ENCODE measurements around the gene POLA2. TPM values are rescaled to one million over a fixed set of nuclear protein-coding genes. Genes with fewer than 3 reads are reported as not detected.
"Not testable (repeated sequence)": the region's sequence is repeated elsewhere in the genome, so short reads cannot be mapped to it uniquely, and the experiment has no call there.

Gene POLA2
- total RNA-seq, 1 donor from 2014 or later: 8.6 TPM

DNA sequence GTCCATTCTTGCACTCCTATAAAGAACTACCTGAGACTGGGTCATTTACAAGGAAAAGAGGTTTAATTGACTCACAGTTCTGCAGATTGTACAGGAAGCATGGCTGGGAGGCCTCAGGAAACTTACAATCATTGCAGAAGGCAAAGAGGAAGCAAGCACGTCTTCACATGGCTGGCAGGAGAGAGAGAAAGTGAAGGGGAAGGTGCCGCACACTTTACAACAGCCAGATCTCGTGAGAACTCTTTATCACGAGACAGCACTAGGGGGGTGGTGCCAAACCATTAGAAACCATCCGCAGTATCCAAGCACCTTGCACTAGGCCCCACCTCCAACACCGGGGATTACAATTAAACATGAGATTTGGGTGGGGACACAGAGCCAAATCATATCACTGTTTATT, 19.4 kb upstream of the POLA2 start:
- TF ChIP-seq, protein P1, sequence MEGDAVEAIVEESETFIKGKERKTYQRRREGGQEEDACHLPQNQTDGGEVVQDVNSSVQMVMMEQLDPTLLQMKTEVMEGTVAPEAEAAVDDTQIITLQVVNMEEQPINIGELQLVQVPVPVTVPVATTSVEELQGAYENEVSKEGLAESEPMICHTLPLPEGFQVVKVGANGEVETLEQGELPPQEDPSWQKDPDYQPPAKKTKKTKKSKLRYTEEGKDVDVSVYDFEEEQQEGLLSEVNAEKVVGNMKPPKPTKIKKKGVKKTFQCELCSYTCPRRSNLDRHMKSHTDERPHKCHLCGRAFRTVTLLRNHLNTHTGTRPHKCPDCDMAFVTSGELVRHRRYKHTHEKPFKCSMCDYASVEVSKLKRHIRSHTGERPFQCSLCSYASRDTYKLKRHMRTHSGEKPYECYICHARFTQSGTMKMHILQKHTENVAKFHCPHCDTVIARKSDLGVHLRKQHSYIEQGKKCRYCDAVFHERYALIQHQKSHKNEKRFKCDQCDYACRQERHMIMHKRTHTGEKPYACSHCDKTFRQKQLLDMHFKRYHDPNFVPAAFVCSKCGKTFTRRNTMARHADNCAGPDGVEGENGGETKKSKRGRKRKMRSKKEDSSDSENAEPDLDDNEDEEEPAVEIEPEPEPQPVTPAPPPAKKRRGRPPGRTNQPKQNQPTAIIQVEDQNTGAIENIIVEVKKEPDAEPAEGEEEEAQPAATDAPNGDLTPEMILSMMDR (IDR thresholded peaks at IDR 0.05; ENCODE audit: partially characterized antibody, unreplicated experiment): no peak
- no peaks in the 10 kb centered on the region for H3K9me3 Mint-ChIP-seq (ENCODE audit: unreplicated experiment)
- no peak for DNase-seq
- no peaks in the 10 kb centered on the region for H3K4me1 Mint-ChIP-seq (ENCODE audit: low read depth, unreplicated experiment)
- no peak overlapping the region for H3K4me3 Mint-ChIP-seq (ENCODE audit: unreplicated experiment)
- H3K27ac Mint-ChIP-seq (ENCODE audit: unreplicated experiment): no peak overlapping the region
- H3K27me3 Mint-ChIP-seq (ENCODE audit: unreplicated experiment): peaks cover under 1% of the 10 kb centered on the region
- no peaks in the 10 kb centered on the region for H3K36me3 Mint-ChIP-seq (ENCODE audit: unreplicated experiment)

DNA sequence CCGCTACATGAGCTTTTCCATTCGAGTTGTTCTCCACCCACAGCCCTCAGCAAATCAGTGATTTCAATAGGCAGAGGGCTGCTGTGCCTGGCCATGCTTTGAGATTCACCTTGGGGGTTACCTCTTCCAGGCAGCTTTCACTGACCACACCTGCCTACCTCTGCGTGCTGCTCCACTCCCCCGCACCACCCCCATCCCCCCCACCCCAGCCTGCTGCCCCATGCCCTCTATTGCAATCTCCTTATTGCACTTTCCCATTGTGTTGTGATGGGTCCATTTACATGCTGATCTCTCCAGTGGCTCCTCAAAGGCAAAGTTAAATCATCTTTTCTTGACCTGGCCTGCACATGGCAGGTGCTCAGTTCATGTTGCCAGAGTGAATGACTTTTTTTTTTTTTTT, 18.0 kb upstream of the POLA2 start:
- H3K4me3 Mint-ChIP-seq (ENCODE audit: unreplicated experiment): no peak overlapping the region
- H3K4me1 Mint-ChIP-seq (ENCODE audit: low read depth, unreplicated experiment): no peaks in the 10 kb centered on the region
- TF ChIP-seq, protein P1 (IDR thresholded peaks at IDR 0.05; ENCODE audit: partially characterized antibody, unreplicated experiment): no peak
- no peak for DNase-seq
- peaks cover 1% of the 10 kb centered on the region for H3K27me3 Mint-ChIP-seq (ENCODE audit: unreplicated experiment)
- no peaks in the 10 kb centered on the region for H3K9me3 Mint-ChIP-seq (ENCODE audit: unreplicated experiment)
- H3K27ac Mint-ChIP-seq (ENCODE audit: unreplicated experiment): no peak overlapping the region
- H3K36me3 Mint-ChIP-seq (ENCODE audit: unreplicated experiment): no peaks in the 10 kb centered on the region

DNA sequence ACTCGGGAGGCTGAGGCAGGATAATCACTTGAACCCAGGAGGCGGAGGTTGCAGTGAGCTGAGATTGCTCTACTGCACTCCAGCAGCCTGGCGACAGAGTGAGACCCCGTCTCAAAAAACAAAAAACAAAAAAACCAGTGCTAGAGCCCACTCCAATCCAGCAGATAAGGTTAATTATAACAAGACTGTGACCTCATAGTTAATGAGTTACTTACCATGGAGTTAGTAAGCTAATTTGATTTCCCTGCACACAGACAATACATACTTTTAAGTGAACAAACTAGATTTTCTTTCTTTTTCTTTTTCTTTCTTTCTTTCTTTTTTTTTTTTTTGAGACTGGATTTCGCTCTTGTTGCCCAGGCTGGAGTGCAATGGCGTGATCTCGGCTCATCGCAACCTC, 16.7 kb upstream of the POLA2 start:
- not testable (repeated sequence) for DNase-seq; H3K27ac Mint-ChIP-seq (ENCODE audit: unreplicated experiment); H3K36me3 Mint-ChIP-seq (ENCODE audit: unreplicated experiment); H3K9me3 Mint-ChIP-seq (ENCODE audit: unreplicated experiment); H3K27me3 Mint-ChIP-seq (ENCODE audit: unreplicated experiment); H3K4me1 Mint-ChIP-seq (ENCODE audit: low read depth, unreplicated experiment); H3K4me3 Mint-ChIP-seq (ENCODE audit: unreplicated experiment)

DNA sequence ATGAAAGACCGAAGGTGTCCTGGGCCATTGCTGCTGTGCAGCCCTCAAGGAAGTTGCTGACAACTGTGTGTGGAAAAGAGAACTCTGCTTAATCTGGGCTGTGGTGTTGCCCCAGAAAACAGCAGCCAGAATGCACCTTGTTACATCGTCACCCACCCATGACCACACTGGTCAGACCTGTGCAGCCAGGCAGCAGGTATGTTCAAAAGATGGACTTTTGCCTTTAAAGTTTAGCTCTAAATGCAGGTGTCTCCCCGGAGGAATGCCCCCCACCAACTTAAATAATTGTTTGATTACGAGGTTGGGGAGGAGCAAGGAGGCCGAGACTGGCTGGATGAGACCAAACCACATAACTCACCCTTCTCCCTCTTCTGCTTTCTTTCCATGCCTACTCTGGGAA, 15.3 kb upstream of the POLA2 start:
- Mint-ChIP-seq H3K4me1 (ENCODE audit: low read depth, unreplicated experiment) (no peaks in the 10 kb centered on the region), H3K4me3 (ENCODE audit: unreplicated experiment) (no peak overlapping the region), H3K9me3 (ENCODE audit: unreplicated experiment) (no peaks in the 10 kb centered on the region), H3K27ac (ENCODE audit: unreplicated experiment) (no peak overlapping the region), H3K36me3 (ENCODE audit: unreplicated experiment) (no peaks in the 10 kb centered on the region), H3K27me3 (ENCODE audit: unreplicated experiment) (peaks cover 1% of the 10 kb centered on the region)
- DNase-seq: no peak
- TF ChIP-seq, protein P1 (IDR thresholded peaks at IDR 0.05; ENCODE audit: partially characterized antibody, unreplicated experiment): no peak

DNA sequence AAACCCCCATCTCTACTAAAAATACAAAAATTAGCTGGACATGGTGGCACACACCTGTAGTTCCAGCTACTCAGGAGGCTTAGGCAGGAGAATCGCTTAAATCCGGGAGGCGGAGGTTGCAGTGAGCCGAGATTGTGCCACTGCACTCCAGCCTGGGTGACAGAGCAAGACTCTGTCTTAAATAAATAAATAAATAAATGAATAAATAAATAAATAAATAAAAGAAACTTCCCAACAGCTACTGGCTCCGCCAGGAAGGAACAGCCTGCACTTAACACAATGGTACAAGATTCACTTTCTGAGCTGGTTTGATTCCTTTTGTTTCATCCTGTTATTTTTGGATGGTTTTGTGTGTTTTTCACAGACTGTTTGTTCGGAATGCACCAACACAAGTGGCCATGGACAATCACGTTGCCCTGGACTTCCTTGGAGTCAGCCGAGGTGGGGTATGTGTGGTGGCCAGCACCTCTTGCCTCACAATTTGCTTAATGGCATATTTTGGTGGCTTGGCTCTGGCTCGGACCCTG, 13.5 kb upstream of the POLA2 start:
- H3K4me1 Mint-ChIP-seq (ENCODE audit: low read depth, unreplicated experiment); H3K9me3 Mint-ChIP-seq (ENCODE audit: unreplicated experiment); H3K4me3 Mint-ChIP-seq (ENCODE audit: unreplicated experiment); H3K36me3 Mint-ChIP-seq (ENCODE audit: unreplicated experiment); H3K27me3 Mint-ChIP-seq (ENCODE audit: unreplicated experiment); H3K27ac Mint-ChIP-seq (ENCODE audit: unreplicated experiment); DNase-seq: not testable (repeated sequence)

DNA sequence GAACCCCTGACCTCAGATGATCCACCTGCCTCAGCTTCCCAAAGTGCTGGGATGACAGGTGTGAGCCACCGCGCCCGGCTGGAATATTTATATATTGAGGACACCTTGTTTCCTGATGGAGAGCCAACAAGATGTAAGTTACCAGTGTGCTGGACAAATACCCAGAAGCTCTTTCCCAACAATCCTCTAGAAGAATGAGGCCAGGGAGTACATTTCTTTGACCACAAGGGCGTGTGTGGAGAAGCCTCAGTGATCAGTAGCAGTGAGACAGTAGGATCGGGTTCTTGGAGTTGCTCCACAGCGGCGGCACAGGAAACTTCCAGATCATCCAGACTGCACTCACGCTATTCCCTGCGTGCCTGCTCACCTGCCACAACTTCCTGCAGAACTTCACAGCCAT, 10.3 kb upstream of the POLA2 start:
- Mint-ChIP-seq H3K4me3 (ENCODE audit: unreplicated experiment) (no peak overlapping the region), H3K36me3 (ENCODE audit: unreplicated experiment) (no peaks in the 10 kb centered on the region), H3K27ac (ENCODE audit: unreplicated experiment) (no peak overlapping the region), H3K27me3 (ENCODE audit: unreplicated experiment) (peaks cover 1% of the 10 kb centered on the region), H3K4me1 (ENCODE audit: low read depth, unreplicated experiment) (no peaks in the 10 kb centered on the region), H3K9me3 (ENCODE audit: unreplicated experiment) (no peaks in the 10 kb centered on the region)
- no peak for DNase-seq
- TF ChIP-seq, protein P1 (IDR thresholded peaks at IDR 0.05; ENCODE audit: partially characterized antibody, unreplicated experiment): no peak
